HG02870 (cell line): ENCODE measurements around the gene RNF130.
"Not testable (repeated sequence)": the region's sequence is repeated elsewhere in the genome, so short reads cannot be mapped to it uniquely, and the experiment has no call there.

Source experiments
- ATAC-seq: cut with Tn5 transposase; IDR thresholded peaks from one replicate; pipeline ENCODE4 v1.9.1; 2021; ENCODE audit warnings: mild to moderate bottlenecking, moderate library complexity; ENCODE audit not compliant: unreplicated experiment

The RNF130 gene

GRCh38 chr5:179978792-179979191 is 92.8 kb downstream of the RNF130 start:
- no peak for ATAC-seq

- no peak for ATAC-seq
Observed at GRCh38 chr5:179975713-179976134, 95.8 kb downstream of the RNF130 start.

GRCh38 chr5:179974946-179975712 is 96.4 kb downstream of the RNF130 start:
- peak; percentile 64 for ATAC-seq

- ATAC-seq, result no peak
Observed at GRCh38 chr5:179974246-179974945, 97.2 kb downstream of the RNF130 start.

GRCh38 chr5:179973391-179973790 is 98.2 kb downstream of the RNF130 start:
- ATAC-seq, result no peak

- no peak for ATAC-seq
Observed at GRCh38 chr5:179969110-179969509, 102.4 kb downstream of the RNF130 start.

GRCh38 chr5:179967489-179967888 is 104.1 kb downstream of the RNF130 start:
- ATAC-seq, result no peak

GRCh38 chr5:179964015-179964414 is 107.5 kb downstream of the RNF130 start:
- no peak for ATAC-seq

- ATAC-seq, result no peak
Observed at GRCh38 chr5:179963375-179963774, 108.2 kb downstream of the RNF130 start.

- no peak for ATAC-seq
Observed at GRCh38 chr5:179960204-179960831, 111.2 kb downstream of the RNF130 start.

- no peak for ATAC-seq
Observed at GRCh38 chr5:179959641-179960040, 111.9 kb downstream of the RNF130 start.

- ATAC-seq, result not testable (repeated sequence)
Observed at GRCh38 chr5:179959118-179959517, 112.4 kb downstream of the RNF130 start.

- no peak for ATAC-seq
Observed at GRCh38 chr5:179955630-179956029, 115.9 kb downstream of the RNF130 start.

- no peak for ATAC-seq
Observed at GRCh38 chr5:179955062-179955461, 116.5 kb downstream of the RNF130 start.

- no peak for ATAC-seq
Observed at GRCh38 chr5:179954434-179954833, 117.1 kb downstream of the RNF130 start.

GRCh38 chr5:179953987-179954386 is 117.6 kb downstream of the RNF130 start:
- no peak for ATAC-seq

- ATAC-seq, result no peak
Observed at GRCh38 chr5:179936976-179937681, 134.4 kb downstream of the RNF130 start.

GRCh38 chr5:179930788-179931473 is 140.6 kb downstream of the RNF130 start:
- ATAC-seq, result no peak

GRCh38 chr5:179927824-179928223 is 143.7 kb downstream of the RNF130 start:
- ATAC-seq, result no peak

GRCh38 chr5:179926657-179927056 is 144.9 kb downstream of the RNF130 start:
- no peak for ATAC-seq

- no peak for ATAC-seq
Observed at GRCh38 chr5:179923436-179923835, 148.1 kb downstream of the RNF130 start.
